Natural killer cell (primary cell): Measurements from ENCODE around the gene ZCCHC9. TPM values are rescaled to one million over a fixed set of nuclear protein-coding genes. Genes with fewer than 3 reads are reported as not detected.
"Not testable (repeated sequence)": the region's sequence is repeated elsewhere in the genome, so short reads cannot be mapped to it uniquely, and the experiment has no call there.

Experiments
- ATAC-seq, 3 donors: fragments of 150-1000 bp in 2 of 3; fragments of 200-7000 bp in 1 of 3; cut with Tn5 transposase; 1 replicate in 1 of 3; 2 replicates in 2 of 3; pipeline ENCODE4 v1.10.0; 2021; ENCODE audit warnings: mild to moderate bottlenecking in 2 of 3, moderate library complexity in 2 of 3
- DNase-seq, 2 donors: peaks; one replicate each; pipeline versions ENCODE4 v3.0.0 to v3.0.0-alpha.2; 2013 to 2021; ENCODE audit warnings: mixed read lengths in 1 of 2
- H3K27ac ChIP-seq: one replicate; pipeline ENCODE4 v1.5.1; 2013; ENCODE audit warnings: mild to moderate bottlenecking, low read length
- H3K27me3 ChIP-seq: one replicate; pipeline ENCODE4 v1.6.1; 2013; ENCODE audit warnings: low read length; ENCODE audit not compliant: control insufficient read depth, insufficient read depth
- H3K36me3 ChIP-seq: one replicate; pipeline ENCODE4 v1.6.1; 2013; ENCODE audit warnings: low read length; ENCODE audit not compliant: control insufficient read depth, insufficient read depth
- H3K4me1 ChIP-seq: one replicate; pipeline ENCODE4 v1.6.1; 2013; ENCODE audit warnings: low read length; ENCODE audit not compliant: control insufficient read depth, insufficient read depth
- H3K4me3 ChIP-seq: one replicate; pipeline ENCODE4 v1.5.1; 2013; ENCODE audit warnings: low read length
- H3K9me3 ChIP-seq: one replicate; pipeline ENCODE4 v1.6.1; 2013; ENCODE audit warnings: low read length; ENCODE audit not compliant: control insufficient read depth, insufficient read depth
- H3K27ac Mint-ChIP-seq, 2 donors: one replicate each; pipeline ENCODE4 v1.8.0; 2022; ENCODE audit warnings: mild to moderate bottlenecking in 2 of 2, mixed read lengths in 2 of 2, moderate library complexity in 1 of 2
- H3K27me3 Mint-ChIP-seq, 2 donors: one replicate each; pipeline ENCODE4 v1.8.0; 2022; ENCODE audit warnings: low read depth in 2 of 2, mixed read lengths in 2 of 2
- H3K36me3 Mint-ChIP-seq: one replicate; pipeline ENCODE4 v1.8.0; 2022; ENCODE audit warnings: mixed read lengths
- H3K4me1 Mint-ChIP-seq, 2 donors: one replicate each; pipeline ENCODE4 v1.8.0; 2022; ENCODE audit warnings: mixed read lengths in 2 of 2
- H3K4me3 Mint-ChIP-seq: one replicate; pipeline ENCODE4 v1.8.0; 2022; ENCODE audit warnings: mild to moderate bottlenecking, moderate library complexity, mixed read lengths
- H3K9me3 Mint-ChIP-seq, 2 donors: one replicate each; pipeline ENCODE4 v1.8.0; 2022; ENCODE audit warnings: mixed read lengths in 2 of 2
- CTCF ChIP-seq: fragments of 200-600 bp; IDR thresholded peaks from one replicate; pipeline ENCODE4 v1.8.0; 2022; ENCODE audit warnings: antibody characterized with exemption
- WGBS: methylation state at CpG from one replicate; pipeline ENCODE4 v1.1.7; 2013; ENCODE audit warnings: missing lambda C conversion rate; ENCODE audit not compliant: insufficient coverage; 5-methylcytosine and 5-hydroxymethylcytosine counted together
- intact Hi-C: fragments of 100-400 bp; cut with micrococcal nuclease; formaldehyde crosslinking; loops from one replicate; pipeline ENCODE4 v1.14.2; 2022
- total RNA-seq, 4 donors: library from RNA; stranded (reverse); fragments of 120-200 nt in 1 of 4; gene quantifications; one replicate each; pipeline versions ENCODE4 v1.2.3 to v1.2.4, GENCODE V29; 2013 to 2022

ZCCHC9 gene
- total RNA-seq, 3 donors from 2014 or later (not counting 1 experiment from before 2014, with no cell fraction given): 9.4 to 10.8 (median 9.8) TPM

GRCh38 chr5:81265101-81265500, 36.3 kb upstream of the ZCCHC9 start:
- no peak overlapping the region for H3K27ac Mint-ChIP-seq
- H3K36me3 Mint-ChIP-seq: peaks cover 5% of the 10 kb centered on the region
- Histone ChIP-seq H3K9me3 (no peaks in the 10 kb centered on the region), H3K4me1 (no peaks in the 10 kb centered on the region), H3K4me3 (no peak overlapping the region), H3K36me3 (no peaks in the 10 kb centered on the region), H3K27ac (no peak overlapping the region), H3K27me3 (no peaks in the 10 kb centered on the region)
- DNase-seq (no peak), ATAC-seq (no peak)
- H3K27me3 Mint-ChIP-seq: no peaks in the 10 kb centered on the region
- peaks cover 0 to 4% of the 10 kb centered on the region in 2 donors for H3K9me3 Mint-ChIP-seq
- TF ChIP-seq CTCF: no peak
- no peak overlapping the region for H3K4me3 Mint-ChIP-seq
- intact Hi-C loops: no loop called here
- H3K4me1 Mint-ChIP-seq: peaks cover 12 to 24% of the 10 kb centered on the region in 2 donors

- Histone ChIP-seq H3K27me3 (no peaks in the 10 kb centered on the region), H3K4me3 (no peak overlapping the region), H3K27ac (no peak overlapping the region), H3K36me3 (no peaks in the 10 kb centered on the region), H3K4me1 (no peaks in the 10 kb centered on the region), H3K9me3 (no peaks in the 10 kb centered on the region)
- no peak overlapping the region for H3K4me3 Mint-ChIP-seq
- H3K4me1 Mint-ChIP-seq: peaks cover 12 to 27% of the 10 kb centered on the region in 2 donors
- no peak for TF ChIP-seq CTCF
- H3K9me3 Mint-ChIP-seq: peaks cover 0 to 5% of the 10 kb centered on the region in 2 donors
- intact Hi-C loops: no loop called here
- whole genome bisulfite sequencing: 90% methylated on average over 3 of the region's 3 CpGs
- ATAC-seq (no peak), DNase-seq (no peak)
- H3K27me3 Mint-ChIP-seq: no peaks in the 10 kb centered on the region
- peaks cover 14% of the 10 kb centered on the region for H3K36me3 Mint-ChIP-seq
- H3K27ac Mint-ChIP-seq: no peak overlapping the region
Observed at GRCh38 chr5:81268521-81269196, 32.7 kb upstream of the ZCCHC9 start.

- intact Hi-C loops: no loop called here
- H3K27ac ChIP-seq: no peak overlapping the region
- TF ChIP-seq CTCF: no peak
- H3K27me3 ChIP-seq: no peaks in the 10 kb centered on the region
- Mint-ChIP-seq H3K27ac (no peak overlapping the region), H3K27me3 (no peaks in the 10 kb centered on the region), H3K4me3 (no peak overlapping the region), H3K4me1 (peaks cover 17 to 29% of the 10 kb centered on the region in 2 donors), H3K36me3 (peaks cover 14% of the 10 kb centered on the region), H3K9me3 (peaks cover 2 to 8% of the 10 kb centered on the region in 2 donors)
- 98% methylated on average over 8 of the region's 8 CpGs for WGBS
- DNase-seq: no peak
- H3K4me3 ChIP-seq: no peak overlapping the region
- H3K9me3 ChIP-seq: no peaks in the 10 kb centered on the region
- H3K36me3 ChIP-seq: no peaks in the 10 kb centered on the region
- no peak for ATAC-seq
- no peaks in the 10 kb centered on the region for H3K4me1 ChIP-seq
Observed at GRCh38 chr5:81269751-81270393, 31.5 kb upstream of the ZCCHC9 start.

- H3K36me3 ChIP-seq, H3K4me3 ChIP-seq, H3K27ac ChIP-seq, H3K27me3 Mint-ChIP-seq, ATAC-seq, H3K4me1 ChIP-seq, H3K27me3 ChIP-seq, H3K9me3 ChIP-seq, H3K27ac Mint-ChIP-seq, H3K9me3 Mint-ChIP-seq, H3K4me3 Mint-ChIP-seq, intact Hi-C loops, DNase-seq: not testable (repeated sequence)
- peaks cover 17 to 29% of the 10 kb centered on the region in 2 donors for H3K4me1 Mint-ChIP-seq
- peaks cover 14% of the 10 kb centered on the region for H3K36me3 Mint-ChIP-seq
- 100% methylated on average over 2 of the region's 2 CpGs for WGBS
Observed at GRCh38 chr5:81270394-81271027, 30.9 kb upstream of the ZCCHC9 start.
